GM23338 (cell line): Measurements from ENCODE around the gene PROKR2. TPM values are rescaled to one million over a fixed set of nuclear protein-coding genes. Genes with fewer than 3 reads are reported as not detected.

Experiments
- ATAC-seq: fragments of 200-7000 bp; cut with Tn5 transposase; 3 replicates; pipeline ENCODE4 v1.9.1; 2020
- DNase-seq: peaks from one replicate; pipeline ENCODE4 v3.0.0-alpha.2; 2015; ENCODE audit warnings: low spot score
- H2AFZ ChIP-seq: fragments of 200-600 bp; sonication (generic); 2 replicates; pipeline ENCODE4 v1.8.0; 2016; ENCODE audit warnings: antibody characterized with exemption, mild to moderate bottlenecking, moderate library complexity
- H3F3A ChIP-seq: fragments of 200-600 bp; sonication (generic); replicated peaks from 2 replicates; pipeline ENCODE4 v1.8.0; 2017; ENCODE audit warnings: antibody characterized with exemption, mixed run types, low read depth
- H3K27ac ChIP-seq: fragments of 200-600 bp; sonication (generic); 2 replicates; pipeline ENCODE4 v1.6.1; 2016; ENCODE audit warnings: low read depth
- H3K27me3 ChIP-seq: fragments of 200-600 bp; sonication (generic); 2 replicates; pipeline ENCODE4 v1.8.0; 2016; ENCODE audit warnings: mild to moderate bottlenecking, mixed run types, moderate library complexity; ENCODE audit not compliant: insufficient read depth
- H3K36me3 ChIP-seq: fragments of 200-600 bp; sonication (generic); 2 replicates; pipeline ENCODE4 v1.8.0; 2016; ENCODE audit warnings: mild to moderate bottlenecking; ENCODE audit not compliant: insufficient read depth
- H3K4me1 ChIP-seq: fragments of 200-600 bp; sonication (generic); 2 replicates; pipeline ENCODE4 v1.8.0; 2016; ENCODE audit warnings: mild to moderate bottlenecking, moderate library complexity; ENCODE audit not compliant: insufficient read depth
- H3K4me2 ChIP-seq: fragments of 200-600 bp; sonication (generic); 2 replicates; pipeline ENCODE4 v1.7.1; 2017; ENCODE audit warnings: mixed run types
- H3K4me3 ChIP-seq: fragments of 200-600 bp; sonication (generic); 2 replicates; pipeline ENCODE4 v1.6.1; 2016; ENCODE audit warnings: mixed run types
- H3K79me2 ChIP-seq: fragments of 200-600 bp; sonication (generic); replicated peaks from 2 replicates; pipeline ENCODE4 v1.8.0; 2017; ENCODE audit warnings: mild to moderate bottlenecking; ENCODE audit not compliant: insufficient read depth
- H3K9me2 ChIP-seq: fragments of 200-600 bp; sonication (generic); 2 replicates; pipeline ENCODE4 v1.8.0; 2017; ENCODE audit not compliant: insufficient read depth
- H4K20me1 ChIP-seq: fragments of 200-600 bp; sonication (generic); replicated peaks from 2 replicates; pipeline ENCODE4 v1.8.0; 2017; ENCODE audit warnings: mild to moderate bottlenecking; ENCODE audit not compliant: insufficient read depth
- H3K27ac Mint-ChIP-seq: 2 replicates; pipeline ENCODE4 v1.8.0; 2020; ENCODE audit warnings: inconsistent platforms, mild to moderate bottlenecking, moderate library complexity, mixed read lengths
- H3K27me3 Mint-ChIP-seq: 3 replicates; pipeline ENCODE4 v1.8.0; 2022; ENCODE audit warnings: low read depth, mild to moderate bottlenecking, moderate library complexity, mixed read lengths, inconsistent platforms; ENCODE audit not compliant: insufficient read depth, poor library complexity
- H3K36me3 Mint-ChIP-seq: 3 replicates; pipeline ENCODE4 v1.8.0; 2021; ENCODE audit warnings: low read depth, mild to moderate bottlenecking, inconsistent platforms, moderate library complexity, mixed read lengths
- H3K4me1 Mint-ChIP-seq: 3 replicates; pipeline ENCODE4 v1.8.0; 2020; ENCODE audit warnings: mild to moderate bottlenecking, inconsistent platforms, mixed read lengths
- H3K4me3 Mint-ChIP-seq: 3 replicates; pipeline ENCODE4 v1.8.0; 2021; ENCODE audit warnings: moderate library complexity, mild to moderate bottlenecking, inconsistent platforms, mixed read lengths
- H3K9me3 Mint-ChIP-seq: 3 replicates; pipeline ENCODE4 v1.8.0; 2020; ENCODE audit warnings: moderate library complexity, mild to moderate bottlenecking, inconsistent platforms, mixed read lengths
- CTCF ChIP-seq, 2 experiments: fragments of 200-600 bp in 1 of 2; sonication (generic) in 1 of 2; conservative IDR thresholded peaks; 2 replicates each; pipeline versions ENCODE4 v1.5.1 to v1.6.1; 2016 to 2017; ENCODE audit warnings: antibody characterized with exemption in 2 of 2, low read depth in 2 of 2, mild to moderate bottlenecking in 2 of 2, moderate library complexity in 1 of 2
- EZH2 ChIP-seq: fragments of 200-600 bp; sonication (generic); IDR thresholded peaks from one replicate; pipeline ENCODE4 v1.8.0; 2017; ENCODE audit warnings: antibody characterized with exemption, mild to moderate bottlenecking, low read depth; ENCODE audit not compliant: unreplicated experiment
- JUNB ChIP-seq: IDR thresholded peaks from one replicate; pipeline ENCODE4 v1.6.1; 2016; ENCODE audit warnings: antibody characterized with exemption; ENCODE audit not compliant: unreplicated experiment
- NANOG ChIP-seq: IDR thresholded peaks from 2 replicates; pipeline ENCODE4 v1.6.1; 2016; ENCODE audit warnings: antibody characterized with exemption, borderline replicate concordance
- POLR2AphosphoS5 ChIP-seq: IDR thresholded peaks from 2 replicates; pipeline ENCODE4 v1.6.1; 2016; ENCODE audit warnings: antibody characterized with exemption, low read depth
- REST ChIP-seq: IDR thresholded peaks from one replicate; pipeline ENCODE4 v1.6.1; 2018; ENCODE audit warnings: antibody characterized with exemption; ENCODE audit not compliant: unreplicated experiment
- STAT1 ChIP-seq: IDR thresholded peaks from one replicate; pipeline ENCODE4 v1.6.1; 2016; ENCODE audit warnings: antibody characterized with exemption; ENCODE audit not compliant: unreplicated experiment
- ZNF114 ChIP-seq: fragments of 250-450 bp; sonication (Bioruptor Pico); IDR thresholded peaks from 2 replicates; pipeline ENCODE4 v1.5.0; 2020; ENCODE audit warnings: mild to moderate bottlenecking, moderate library complexity
- ZNF331 ChIP-seq: fragments of 250-450 bp; sonication (Bioruptor Pico); IDR thresholded peaks from 2 replicates; pipeline ENCODE4 v1.5.0; 2020; ENCODE audit warnings: low read depth, mild to moderate bottlenecking, moderate library complexity
- polyA plus RNA-seq: library from polyadenylated mRNA; unstranded; fragments of >200 nt; fragmentation: Nextera tagmentation; extraction: Ambion mirVana; gene quantifications from 2 replicates; pipeline ENCODE4 v1.2.1, GENCODE V29; 2016
- total RNA-seq: library from RNA; depleted of rRNA; stranded (reverse); fragments of >200 nt; shearing (Covaris generic); gene quantifications from 2 replicates; pipeline ENCODE4 v1.2.3, GENCODE V29; 2014
- TF ChIP-seq, protein P1 (sequence below): fragments of 250-450 bp; sonication (Bioruptor Pico); IDR thresholded peaks from 2 replicates; pipeline ENCODE4 v1.5.0; 2020; ENCODE audit warnings: mild to moderate bottlenecking, moderate library complexity
- TF ChIP-seq, protein P2 (sequence below): IDR thresholded peaks from 2 replicates; pipeline ENCODE4 v1.6.1; 2016; ENCODE audit warnings: antibody characterized with exemption

Gene PROKR2
- total and polyA plus RNA-seq, 2 experiments from 2014 or later = 1.9 to 5.9 TPM

- H3K27ac ChIP-seq = no peak overlapping the region
- ATAC-seq (no peak), DNase-seq (no peak)
- no peak overlapping the region for H3K4me3 ChIP-seq
- H2AFZ ChIP-seq = no peak overlapping the region
- H3K36me3 ChIP-seq = peaks cover 5% of the 10 kb centered on the region; the same call in 1 of the 2 replicates
- no peak overlapping the region for H3K4me2 ChIP-seq
- peaks cover 42% of the 10 kb centered on the region for H3K27me3 Mint-ChIP-seq
- H3F3A ChIP-seq = no peaks in the 10 kb centered on the region
- no peaks in the 10 kb centered on the region; the same call in 1 of the 2 replicates for H3K4me1 ChIP-seq
- H3K79me2 ChIP-seq = no peaks in the 10 kb centered on the region
- TF ChIP-seq ZNF331 (CRISPR knock-in tag) (no peak), JUNB (no peak), ZNF114 (CRISPR knock-in tag) (no peak), NANOG (no peak), POLR2AphosphoS5 (no peak), CTCF (conservative IDR thresholded peaks at IDR 0.05; ENCODE audit: low read depth in 2 of 2) (no peak), EZH2 (no peak), STAT1 (no peak), REST (no peak)
- TF ChIP-seq, protein P1, sequence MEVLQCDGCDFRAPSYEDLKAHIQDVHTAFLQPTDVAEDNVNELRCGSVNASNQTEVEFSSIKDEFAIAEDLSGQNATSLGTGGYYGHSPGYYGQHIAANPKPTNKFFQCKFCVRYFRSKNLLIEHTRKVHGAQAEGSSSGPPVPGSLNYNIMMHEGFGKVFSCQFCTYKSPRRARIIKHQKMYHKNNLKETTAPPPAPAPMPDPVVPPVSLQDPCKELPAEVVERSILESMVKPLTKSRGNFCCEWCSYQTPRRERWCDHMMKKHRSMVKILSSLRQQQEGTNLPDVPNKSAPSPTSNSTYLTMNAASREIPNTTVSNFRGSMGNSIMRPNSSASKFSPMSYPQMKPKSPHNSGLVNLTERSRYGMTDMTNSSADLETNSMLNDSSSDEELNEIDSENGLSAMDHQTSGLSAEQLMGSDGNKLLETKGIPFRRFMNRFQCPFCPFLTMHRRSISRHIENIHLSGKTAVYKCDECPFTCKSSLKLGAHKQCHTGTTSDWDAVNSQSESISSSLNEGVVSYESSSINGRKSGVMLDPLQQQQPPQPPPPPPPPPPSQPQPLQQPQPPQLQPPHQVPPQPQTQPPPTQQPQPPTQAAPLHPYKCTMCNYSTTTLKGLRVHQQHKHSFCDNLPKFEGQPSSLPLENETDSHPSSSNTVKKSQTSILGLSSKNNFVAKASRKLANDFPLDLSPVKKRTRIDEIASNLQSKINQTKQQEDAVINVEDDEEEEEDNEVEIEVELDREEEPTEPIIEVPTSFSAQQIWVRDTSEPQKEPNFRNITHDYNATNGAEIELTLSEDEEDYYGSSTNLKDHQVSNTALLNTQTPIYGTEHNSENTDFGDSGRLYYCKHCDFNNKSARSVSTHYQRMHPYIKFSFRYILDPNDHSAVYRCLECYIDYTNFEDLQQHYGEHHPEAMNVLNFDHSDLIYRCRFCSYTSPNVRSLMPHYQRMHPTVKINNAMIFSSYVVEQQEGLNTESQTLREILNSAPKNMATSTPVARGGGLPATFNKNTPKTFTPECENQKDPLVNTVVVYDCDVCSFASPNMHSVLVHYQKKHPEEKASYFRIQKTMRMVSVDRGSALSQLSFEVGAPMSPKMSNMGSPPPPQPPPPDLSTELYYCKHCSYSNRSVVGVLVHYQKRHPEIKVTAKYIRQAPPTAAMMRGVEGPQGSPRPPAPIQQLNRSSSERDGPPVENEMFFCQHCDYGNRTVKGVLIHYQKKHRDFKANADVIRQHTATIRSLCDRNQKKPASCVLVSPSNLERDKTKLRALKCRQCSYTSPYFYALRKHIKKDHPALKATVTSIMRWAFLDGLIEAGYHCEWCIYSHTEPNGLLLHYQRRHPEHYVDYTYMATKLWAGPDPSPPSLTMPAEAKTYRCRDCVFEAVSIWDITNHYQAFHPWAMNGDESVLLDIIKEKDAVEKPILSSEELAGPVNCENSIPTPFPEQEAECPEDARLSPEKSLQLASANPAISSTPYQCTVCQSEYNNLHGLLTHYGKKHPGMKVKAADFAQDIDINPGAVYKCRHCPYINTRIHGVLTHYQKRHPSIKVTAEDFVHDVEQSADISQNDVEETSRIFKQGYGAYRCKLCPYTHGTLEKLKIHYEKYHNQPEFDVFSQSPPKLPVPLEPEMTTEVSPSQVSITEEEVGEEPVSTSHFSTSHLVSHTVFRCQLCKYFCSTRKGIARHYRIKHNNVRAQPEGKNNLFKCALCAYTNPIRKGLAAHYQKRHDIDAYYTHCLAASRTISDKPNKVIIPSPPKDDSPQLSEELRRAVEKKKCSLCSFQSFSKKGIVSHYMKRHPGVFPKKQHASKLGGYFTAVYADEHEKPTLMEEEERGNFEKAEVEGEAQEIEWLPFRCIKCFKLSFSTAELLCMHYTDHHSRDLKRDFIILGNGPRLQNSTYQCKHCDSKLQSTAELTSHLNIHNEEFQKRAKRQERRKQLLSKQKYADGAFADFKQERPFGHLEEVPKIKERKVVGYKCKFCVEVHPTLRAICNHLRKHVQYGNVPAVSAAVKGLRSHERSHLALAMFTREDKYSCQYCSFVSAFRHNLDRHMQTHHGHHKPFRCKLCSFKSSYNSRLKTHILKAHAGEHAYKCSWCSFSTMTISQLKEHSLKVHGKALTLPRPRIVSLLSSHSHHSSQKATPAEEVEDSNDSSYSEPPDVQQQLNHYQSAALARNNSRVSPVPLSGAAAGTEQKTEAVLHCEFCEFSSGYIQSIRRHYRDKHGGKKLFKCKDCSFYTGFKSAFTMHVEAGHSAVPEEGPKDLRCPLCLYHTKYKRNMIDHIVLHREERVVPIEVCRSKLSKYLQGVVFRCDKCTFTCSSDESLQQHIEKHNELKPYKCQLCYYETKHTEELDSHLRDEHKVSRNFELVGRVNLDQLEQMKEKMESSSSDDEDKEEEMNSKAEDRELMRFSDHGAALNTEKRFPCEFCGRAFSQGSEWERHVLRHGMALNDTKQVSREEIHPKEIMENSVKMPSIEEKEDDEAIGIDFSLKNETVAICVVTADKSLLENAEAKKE = no peak
- TF ChIP-seq, protein P2, sequence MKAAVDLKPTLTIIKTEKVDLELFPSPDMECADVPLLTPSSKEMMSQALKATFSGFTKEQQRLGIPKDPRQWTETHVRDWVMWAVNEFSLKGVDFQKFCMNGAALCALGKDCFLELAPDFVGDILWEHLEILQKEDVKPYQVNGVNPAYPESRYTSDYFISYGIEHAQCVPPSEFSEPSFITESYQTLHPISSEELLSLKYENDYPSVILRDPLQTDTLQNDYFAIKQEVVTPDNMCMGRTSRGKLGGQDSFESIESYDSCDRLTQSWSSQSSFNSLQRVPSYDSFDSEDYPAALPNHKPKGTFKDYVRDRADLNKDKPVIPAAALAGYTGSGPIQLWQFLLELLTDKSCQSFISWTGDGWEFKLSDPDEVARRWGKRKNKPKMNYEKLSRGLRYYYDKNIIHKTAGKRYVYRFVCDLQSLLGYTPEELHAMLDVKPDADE = no peak
- peaks cover 11% of the 10 kb centered on the region; the same call in 1 of the 2 replicates for H3K9me2 ChIP-seq
- H3K9me3 Mint-ChIP-seq = peaks cover 18% of the 10 kb centered on the region
- H3K36me3 Mint-ChIP-seq = peaks cover 32% of the 10 kb centered on the region
- no peak overlapping the region for H3K4me3 Mint-ChIP-seq
- H3K27me3 ChIP-seq = peaks cover 43% of the 10 kb centered on the region
- H3K27ac Mint-ChIP-seq = no peak overlapping the region
- no peaks in the 10 kb centered on the region for H4K20me1 ChIP-seq
- peaks cover 10% of the 10 kb centered on the region for H3K4me1 Mint-ChIP-seq
These were observed 2.8 kb downstream of the PROKR2 start for GRCh38 chr20:5313916-5314315.
